Measurements from ENCODE around the gene MPST.

MPST gene

GRCh38 chr22:37023743-37024338, 4.3 kb downstream of the MPST start:
- FAIRE-seq = no peak

- FAIRE-seq = no peak
Observed at GRCh38 chr22:37024339-37025157, 5.0 kb downstream of the MPST start.

GRCh38 chr22:37025500-37026070, 6.0 kb downstream of the MPST start:
- no peak for FAIRE-seq

GRCh38 chr22:37026325-37026724, 6.8 kb downstream of the MPST start:
- FAIRE-seq = no peak

- FAIRE-seq = no peak
Observed at GRCh38 chr22:37027556-37027955, 8.0 kb downstream of the MPST start.

GRCh38 chr22:37028692-37029674, 9.4 kb downstream of the MPST start:
- no peak for FAIRE-seq

GRCh38 chr22:37030560-37031281, 11.2 kb downstream of the MPST start:
- no peak for FAIRE-seq

- no peak for FAIRE-seq
Observed at GRCh38 chr22:37032134-37032534, 12.6 kb downstream of the MPST start.

- FAIRE-seq = no peak
Observed at GRCh38 chr22:37032535-37033460, 13.3 kb downstream of the MPST start.

GRCh38 chr22:37033605-37034430, 14.3 kb downstream of the MPST start:
- no peak for FAIRE-seq

GRCh38 chr22:37036655-37037377, 17.3 kb downstream of the MPST start:
- no peak for FAIRE-seq

- FAIRE-seq = no peak
Observed at GRCh38 chr22:37037669-37038068, 18.1 kb downstream of the MPST start.

- FAIRE-seq = no peak
Observed at GRCh38 chr22:37039466-37039865, 19.9 kb downstream of the MPST start.

GRCh38 chr22:37043209-37043827, 23.8 kb downstream of the MPST start:
- no peak for FAIRE-seq

GRCh38 chr22:37043828-37044538, 24.4 kb downstream of the MPST start:
- FAIRE-seq = no peak

GRCh38 chr22:37044634-37045625, 25.4 kb downstream of the MPST start:
- FAIRE-seq = no peak

GRCh38 chr22:37045958-37046357, 26.4 kb downstream of the MPST start:
- no peak for FAIRE-seq

Data from colon (tissue), 2 donors.